Spleen (tissue), 13 donors: ENCODE results near the gene STARD9. TPM values are rescaled to one million over a fixed set of nuclear protein-coding genes. Genes with fewer than 3 reads are reported as not detected.

Source experiments
- DNase-seq: peaks from one replicate; pipeline ENCODE4 v3.0.0-alpha.2; 2020
- H3K27ac ChIP-seq, 8 donors: fragments of 200-600 bp; sonication (generic) in 7 of 8; 1 replicate in 4 of 8; 2 replicates in 4 of 8; pipeline versions ENCODE4 v1.5.0 to v1.8.0; 2016 to 2021; ENCODE audit warnings: inconsistent platforms in 4 of 8, mild to moderate bottlenecking in 4 of 8, moderate library complexity in 1 of 8
- H3K27me3 ChIP-seq, 7 donors: fragments of 200-600 bp; sonication (generic) in 6 of 7; replicated peaks in 1 of 7; 1 replicate in 4 of 7; 2 replicates in 3 of 7; pipeline versions ENCODE4 v1.5.0 to v1.8.0; 2016 to 2021; ENCODE audit warnings: inconsistent platforms in 3 of 7, mild to moderate bottlenecking in 1 of 7
- H3K36me3 ChIP-seq, 6 donors: fragments of 200-600 bp; sonication (generic) in 5 of 6; 1 replicate in 4 of 6; 2 replicates in 2 of 6; pipeline versions ENCODE4 v1.5.0 to v1.8.0; 2016 to 2021; ENCODE audit warnings: inconsistent platforms in 2 of 6
- H3K4me1 ChIP-seq, 6 donors: fragments of 200-600 bp; sonication (generic) in 5 of 6; 1 replicate in 3 of 6; 2 replicates in 3 of 6; pipeline versions ENCODE4 v1.5.0 to v1.8.0; 2016 to 2021; ENCODE audit warnings: inconsistent platforms in 3 of 6
- H3K4me3 ChIP-seq, 8 donors: fragments of 200-600 bp; sonication (generic) in 7 of 8; 1 replicate in 4 of 8; 2 replicates in 4 of 8; pipeline versions ENCODE4 v1.5.0 to v1.8.0; 2016 to 2021; ENCODE audit warnings: inconsistent platforms in 4 of 8, mild to moderate bottlenecking in 4 of 8, moderate library complexity in 2 of 8
- H3K9me3 ChIP-seq, 8 donors: fragments of 200-600 bp; sonication (generic) in 7 of 8; 1 replicate in 4 of 8; 2 replicates in 4 of 8; pipeline versions ENCODE4 v1.5.0 to v1.8.0; 2016 to 2021; ENCODE audit warnings: inconsistent platforms in 4 of 8
- CTCF ChIP-seq, 11 experiments: fragments of 200-600 bp in 7 of 11; fragments of 450-650 bp in 4 of 11; sonication (generic) in 4 of 11; IDR thresholded peaks in 8 of 11; conservative IDR thresholded peaks in 3 of 11; 1 replicate in 7 of 11; 2 replicates in 4 of 11; pipeline versions ENCODE4 v1.4.0 to v1.8.0; 2016 to 2021; ENCODE audit warnings: antibody characterized with exemption in 11 of 11, inconsistent platforms in 4 of 11, mild to moderate bottlenecking in 1 of 11
- POLR2A ChIP-seq, 3 donors: fragments of 450-650 bp; IDR thresholded peaks; one replicate each; pipeline ENCODE4 v1.5.1; 2017; ENCODE audit warnings: antibody characterized with exemption in 3 of 3, mild to moderate bottlenecking in 1 of 3
- POLR2AphosphoS5 ChIP-seq, 3 donors: sonication (generic); formaldehyde crosslinking; IDR thresholded peaks; one replicate each; pipeline ENCODE4 v1.5.1; 2017; ENCODE audit warnings: antibody characterized with exemption in 3 of 3
- WGBS, 5 donors: extraction: QIAGEN DNeasy Blood & Tissue Kit in 3 of 5; methylation state at CpG; one replicate each; pipeline versions ENCODE4 v1.1.5 to v1.1.7; 2013 to 2018; 5-methylcytosine and 5-hydroxymethylcytosine counted together
- intact Hi-C: fragments of 100-400 bp; cut with DNase I; formaldehyde crosslinking; loops from one replicate; pipeline ENCODE4 v1.15.0; 2023; ENCODE audit warnings: low total_unique reads
- long read RNA-seq, 2 donors: transcript quantifications; one replicate each; lab custom pipeline, GENCODE V29; 2026
- polyA plus RNA-seq, 3 donors: library from polyadenylated mRNA; stranded (reverse); fragments of 200-250 nt; gene quantifications; one replicate each; pipeline ENCODE4 v1.2.1, GENCODE V29; 2013
- total RNA-seq, 7 donors: library from RNA; depleted of rRNA in 3 of 7; stranded (reverse); fragments of >200 nt in 3 of 7; fragmentation: NEBNext Ultra II Directional in 4 of 7; extraction: Animal tissue kit (Norgen Biotek cat#: 25700) in 4 of 7; gene quantifications; one replicate each; pipeline versions ENCODE4 v1.1.0 to v1.2.1, GENCODE V29; 2016 to 2021
- donor health status: healthy with polysubstance abuse.
- donor health status: DM: no; HTN: no; CAD: no; lungs with moderate emphysema.
- donor health status: DM: no; HTN: no; CAD: no.
- donor health status: Bipolar disorder and iron deficiency.
- donor health status: healthy.
- donor health status: DM: no; HTN: no; CAD: no.
- donor health status: DM: yes; HTN: yes; CAD: no.

STARD9 gene
- total RNA-seq: 10 to 100 TPM; 14.2 to 30.8 (median 23.6) TPM
- polyA plus RNA-seq: 1 to 10 TPM in 2 of 3 donors, under 1 TPM in 1; 0.97 to 4.4 (median 2.8) TPM
- long read RNA-seq, donor 1: 0 reads
- long read RNA-seq, donor 2: 0 reads

- TF ChIP-seq CTCF (IDR thresholded peaks at IDR 0.05 in 8 of 11, conservative IDR thresholded peaks at IDR 0.05 in 3 of 11) (peak in 4 of 11 experiments; percentile 10 to 50 (median 20)), POLR2A (IDR thresholded peaks at IDR 0.05) (peak in 1 of 3 donors; percentile 28), POLR2AphosphoS5 (IDR thresholded peaks at IDR 0.05) (peak; percentile 94 to 95 (median 95))
- intact Hi-C loops: no loop called here
- WGBS, 5 donors: 0 to 1% (median 1%) methylated on average over 21 to 95 of the region's 95 CpGs
- peak within 1 kb of the TSS; percentile 71 to 96 (median 84) for H3K4me3 ChIP-seq
- peaks cover 3 to 39% (median 28%) of the 10 kb centered on the region in 6 donors for H3K4me1 ChIP-seq
- H3K36me3 ChIP-seq: peaks cover 0 to 2% (median 0%) of the 10 kb centered on the region in 6 donors
- peak; percentile 99 for DNase-seq
- H3K9me3 ChIP-seq: no peaks in the 10 kb centered on the region
- peak within 1 kb of the TSS; percentile 58 to 89 (median 86) for H3K27ac ChIP-seq
- H3K27me3 ChIP-seq: peaks cover 0 to 18% (median 0%) of the 10 kb centered on the region in 7 donors
Observed at GRCh38 chr15:42575188-42576039, at the start of gene STARD9. Gene STARD9 (plus strand): TSS chr15:42575606. CDS start chr15:42575716, 110 bp downstream.

DNA sequence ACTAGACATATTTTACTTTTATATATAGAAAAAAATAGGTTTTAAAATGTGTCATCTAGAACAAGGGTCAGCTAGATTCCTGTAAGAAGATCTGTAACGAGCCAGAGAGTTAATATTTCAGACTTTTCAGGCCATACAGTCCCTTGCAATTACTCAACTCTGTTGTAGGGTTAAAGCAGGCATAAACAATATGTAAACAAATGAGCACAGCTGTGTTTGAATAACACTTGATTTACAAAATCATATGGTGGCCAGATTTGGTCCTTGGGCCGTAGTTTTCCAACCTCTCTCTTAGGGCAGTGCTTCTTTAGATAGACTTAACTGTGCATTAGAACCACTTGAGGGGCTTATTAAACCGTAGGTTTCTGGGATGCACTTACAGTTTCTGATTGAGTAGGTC, 46.4 kb upstream of the STARD9 start:
- Histone ChIP-seq H3K9me3 (no peaks in the 10 kb centered on the region), H3K4me1 (no peaks in the 10 kb centered on the region), H3K27ac (no peak overlapping the region), H3K4me3 (no peak overlapping the region), H3K36me3 (peaks cover 0 to 100% (median 59%) of the 10 kb centered on the region in 6 donors), H3K27me3 (no peaks in the 10 kb centered on the region)
- no peak for DNase-seq
- 95 to 97% (median 96%) methylated on average over 3 of the region's 3 CpGs for WGBS, 5 donors
- TF ChIP-seq CTCF (IDR thresholded peaks at IDR 0.05 in 8 of 11, conservative IDR thresholded peaks at IDR 0.05 in 3 of 11) (no peak), POLR2A (IDR thresholded peaks at IDR 0.05) (no peak), POLR2AphosphoS5 (IDR thresholded peaks at IDR 0.05) (no peak)
- intact Hi-C loops: no loop called here

GRCh38 chr15:42533246-42533645, 42.2 kb upstream of the STARD9 start:
- TF ChIP-seq POLR2AphosphoS5 (IDR thresholded peaks at IDR 0.05): no peak
- H3K36me3 ChIP-seq: peaks cover 0 to 95% (median 53%) of the 10 kb centered on the region in 6 donors

DNA sequence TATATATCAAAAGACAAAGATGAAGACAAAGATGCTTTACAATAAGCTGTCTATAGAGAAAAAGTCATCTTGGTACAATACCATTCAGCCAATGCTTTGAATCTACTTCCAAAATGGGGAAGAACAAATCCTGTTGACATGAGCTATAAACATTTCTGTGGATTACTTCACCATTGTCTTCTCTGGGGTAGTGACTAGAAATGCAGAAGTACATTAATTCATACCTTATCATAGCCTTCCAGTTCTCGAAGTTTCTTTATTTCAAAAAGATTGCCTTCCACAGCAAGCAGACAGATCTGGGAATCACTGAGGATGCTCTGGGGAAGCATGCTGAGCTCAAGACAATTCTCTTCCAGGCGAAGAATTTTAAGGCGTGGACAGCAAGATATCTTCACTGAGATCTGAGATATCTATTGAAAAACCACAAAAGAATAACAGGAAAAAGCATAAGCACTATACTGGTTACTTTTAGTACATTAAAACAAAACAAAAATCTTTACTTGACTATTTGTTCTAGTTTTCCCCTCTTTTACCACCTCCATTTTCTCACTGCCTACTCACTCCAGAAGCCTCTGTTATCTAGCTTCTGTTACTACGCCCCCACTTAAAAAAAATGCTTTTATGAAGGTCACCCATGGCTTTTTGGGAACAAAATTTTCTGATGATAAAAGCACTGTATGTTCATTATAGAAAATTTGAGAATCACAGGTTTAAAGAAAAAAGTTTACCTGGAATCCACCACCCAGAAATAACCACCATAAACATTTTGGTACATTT, 30.4 kb upstream of the STARD9 start:
- no peak for TF ChIP-seq CTCF (IDR thresholded peaks at IDR 0.05 in 8 of 11, conservative IDR thresholded peaks at IDR 0.05 in 3 of 11)
- TF ChIP-seq POLR2A (IDR thresholded peaks at IDR 0.05): no peak
- no peak for TF ChIP-seq POLR2AphosphoS5 (IDR thresholded peaks at IDR 0.05)
- intact Hi-C loops: loop anchor here (5.0 kb wide), 1 partner anchor 102 kb away; no protein-coding TSS in a partner anchor
- Histone ChIP-seq H3K27ac (peak overlapping the region in 5 of 8 donors; percentile 39 to 73 (median 64)), H3K27me3 (no peaks in the 10 kb centered on the region), H3K9me3 (no peaks in the 10 kb centered on the region), H3K36me3 (peaks cover 0 to 69% (median 26%) of the 10 kb centered on the region in 6 donors), H3K4me3 (no peak overlapping the region), H3K4me1 (peaks cover 10 to 53% (median 38%) of the 10 kb centered on the region in 6 donors)
- no peak for DNase-seq
- 63 to 84% (median 71%) methylated on average over 4 of the region's 4 CpGs for WGBS, 5 donors

More at GRCh38 chr15:42533246-42533645, 42.2 kb upstream of the STARD9 start:
- DNase-seq: no peak
- WGBS, 5 donors: 79 to 97% (median 94%) methylated on average over 1 of the region's 1 CpG
- no peak overlapping the region for H3K27ac ChIP-seq
- H3K4me1 ChIP-seq: no peaks in the 10 kb centered on the region
- no peaks in the 10 kb centered on the region for H3K9me3 ChIP-seq
- no peaks in the 10 kb centered on the region for H3K27me3 ChIP-seq
- no peak overlapping the region for H3K4me3 ChIP-seq
- intact Hi-C loops: no loop called here
